Left lung (tissue), 10 donors: Measurements from ENCODE around the gene UNC119B. TPM values are rescaled to one million over a fixed set of nuclear protein-coding genes. Genes with fewer than 3 reads are reported as not detected.

Source experiments
- ATAC-seq: fragments of 200-7000 bp; cut with Tn5 transposase; one replicate; pipeline ENCODE4 v1.9.1; 2020; ENCODE audit warnings: moderate library complexity
- DNase-seq, 4 donors: peaks; one replicate each; pipeline ENCODE4 v3.0.0-alpha.2; 2013 to 2020
- H3K27ac ChIP-seq, 2 donors: fragments of 200-600 bp; sonication (generic) in 1 of 2; one replicate each; pipeline versions ENCODE4 v1.5.0 to v1.8.0; 2020 to 2021
- H3K27me3 ChIP-seq, 2 donors: fragments of 200-600 bp; sonication (generic) in 1 of 2; one replicate each; pipeline versions ENCODE4 v1.5.0 to v1.8.0; 2020 to 2021
- H3K36me3 ChIP-seq, 2 donors: fragments of 200-600 bp; sonication (generic) in 1 of 2; one replicate each; pipeline versions ENCODE4 v1.5.0 to v1.8.0; 2020 to 2021
- H3K4me1 ChIP-seq, 2 donors: fragments of 200-600 bp; one replicate each; pipeline ENCODE4 v1.8.0; 2021
- H3K4me3 ChIP-seq, 2 donors: fragments of 200-600 bp; sonication (generic) in 1 of 2; one replicate each; pipeline versions ENCODE4 v1.5.0 to v1.8.0; 2020 to 2021; ENCODE audit warnings: mild to moderate bottlenecking in 1 of 2
- H3K9me3 ChIP-seq, 2 donors: fragments of 200-600 bp; sonication (generic) in 1 of 2; one replicate each; pipeline versions ENCODE4 v1.5.0 to v1.8.0; 2020 to 2021
- intact Hi-C, 2 donors: fragments of 100-400 bp; cut with DNase I; formaldehyde crosslinking; loops; one replicate each; pipeline versions ENCODE4 v1.11.2 to v1.14.2; 2022
- polyA plus RNA-seq, 6 donors: library from polyadenylated mRNA; unstranded; fragments of 120-200 nt; gene quantifications; one replicate each; pipeline ENCODE4 v1.2.1, GENCODE V29; 2013; ENCODE audit not compliant: insufficient read length in 6 of 6
- total RNA-seq, 2 donors: library from RNA; stranded (reverse); fragmentation: NEBNext Ultra II Directional; extraction: Animal tissue kit (Norgen Biotek cat#: 25700); gene quantifications; one replicate each; pipeline ENCODE4 v1.2.1, GENCODE V29; 2021
- TF ChIP-seq, protein P1 (sequence below), 2 donors: fragments of 200-600 bp; sonication (generic) in 1 of 2; IDR thresholded peaks; one replicate each; pipeline versions ENCODE4 v1.5.0 to v1.8.0; 2021; ENCODE audit warnings: antibody characterized with exemption in 2 of 2
- donor health status: DM: no; HTN: yes; CAD: no.
- donor health status: DM: no; HTN: no; CAD: no.

The UNC119B gene
- total and polyA plus RNA-seq, 8 donors = 23.3 to 63.2 (median 55.0) TPM

DNA sequence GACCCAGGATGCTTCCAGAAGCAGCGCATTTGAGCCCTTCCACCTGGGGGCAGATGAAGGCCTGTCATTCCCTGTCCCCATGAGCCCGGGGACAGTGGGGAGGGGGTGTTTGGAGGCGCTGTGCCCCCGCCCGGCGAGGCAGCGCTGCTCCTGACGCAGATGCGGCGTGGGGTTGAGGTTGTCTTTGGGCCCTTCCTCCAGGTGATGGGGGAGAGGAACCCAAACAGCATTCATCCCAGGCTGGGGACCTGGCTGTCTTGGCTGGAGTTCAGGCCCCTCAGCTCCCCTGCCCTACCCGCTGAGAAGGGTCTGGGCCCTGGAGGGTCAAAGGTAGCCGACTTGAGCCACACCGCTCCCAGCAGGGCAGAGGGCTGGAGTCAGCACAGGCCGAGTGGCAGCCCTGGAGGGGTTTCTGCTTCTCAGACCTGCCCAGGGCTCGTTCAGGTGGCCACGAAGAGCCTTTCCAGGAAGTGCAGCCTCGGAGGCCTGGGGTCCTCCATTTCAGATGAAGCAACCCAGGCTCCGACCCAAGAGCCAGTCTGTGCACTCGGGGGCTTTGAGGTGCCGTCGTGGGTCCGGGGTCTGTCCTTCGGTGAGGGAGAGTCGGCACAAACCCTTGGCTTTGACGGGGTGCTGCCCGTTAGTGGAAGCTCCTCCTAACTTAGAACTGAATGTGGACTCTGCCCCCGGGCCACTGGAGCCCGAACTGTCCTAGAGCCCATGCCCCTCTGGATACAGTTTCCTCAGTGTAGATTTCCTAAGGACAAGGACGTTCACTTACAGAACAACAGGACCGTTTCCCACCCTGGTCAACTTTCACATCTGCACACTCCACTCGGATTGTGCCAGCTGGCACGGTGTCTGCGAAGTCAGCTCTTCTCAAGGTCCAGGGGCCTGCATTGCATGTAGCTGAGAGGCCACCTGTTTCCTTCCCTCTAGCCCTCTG, 31.5 kb downstream of the UNC119B start:
- Histone ChIP-seq H3K27me3 (no peaks in the 10 kb centered on the region), H3K27ac (no peak overlapping the region), H3K9me3 (no peaks in the 10 kb centered on the region), H3K4me1 (no peaks in the 10 kb centered on the region), H3K36me3 (peaks cover 0 to 30% of the 10 kb centered on the region in 2 donors), H3K4me3 (no peak overlapping the region)
- intact Hi-C loops = no loop called here
- DNase-seq (no peak), ATAC-seq (no peak)
- TF ChIP-seq, protein P1, sequence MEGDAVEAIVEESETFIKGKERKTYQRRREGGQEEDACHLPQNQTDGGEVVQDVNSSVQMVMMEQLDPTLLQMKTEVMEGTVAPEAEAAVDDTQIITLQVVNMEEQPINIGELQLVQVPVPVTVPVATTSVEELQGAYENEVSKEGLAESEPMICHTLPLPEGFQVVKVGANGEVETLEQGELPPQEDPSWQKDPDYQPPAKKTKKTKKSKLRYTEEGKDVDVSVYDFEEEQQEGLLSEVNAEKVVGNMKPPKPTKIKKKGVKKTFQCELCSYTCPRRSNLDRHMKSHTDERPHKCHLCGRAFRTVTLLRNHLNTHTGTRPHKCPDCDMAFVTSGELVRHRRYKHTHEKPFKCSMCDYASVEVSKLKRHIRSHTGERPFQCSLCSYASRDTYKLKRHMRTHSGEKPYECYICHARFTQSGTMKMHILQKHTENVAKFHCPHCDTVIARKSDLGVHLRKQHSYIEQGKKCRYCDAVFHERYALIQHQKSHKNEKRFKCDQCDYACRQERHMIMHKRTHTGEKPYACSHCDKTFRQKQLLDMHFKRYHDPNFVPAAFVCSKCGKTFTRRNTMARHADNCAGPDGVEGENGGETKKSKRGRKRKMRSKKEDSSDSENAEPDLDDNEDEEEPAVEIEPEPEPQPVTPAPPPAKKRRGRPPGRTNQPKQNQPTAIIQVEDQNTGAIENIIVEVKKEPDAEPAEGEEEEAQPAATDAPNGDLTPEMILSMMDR (IDR thresholded peaks at IDR 0.05) = no peak

DNA sequence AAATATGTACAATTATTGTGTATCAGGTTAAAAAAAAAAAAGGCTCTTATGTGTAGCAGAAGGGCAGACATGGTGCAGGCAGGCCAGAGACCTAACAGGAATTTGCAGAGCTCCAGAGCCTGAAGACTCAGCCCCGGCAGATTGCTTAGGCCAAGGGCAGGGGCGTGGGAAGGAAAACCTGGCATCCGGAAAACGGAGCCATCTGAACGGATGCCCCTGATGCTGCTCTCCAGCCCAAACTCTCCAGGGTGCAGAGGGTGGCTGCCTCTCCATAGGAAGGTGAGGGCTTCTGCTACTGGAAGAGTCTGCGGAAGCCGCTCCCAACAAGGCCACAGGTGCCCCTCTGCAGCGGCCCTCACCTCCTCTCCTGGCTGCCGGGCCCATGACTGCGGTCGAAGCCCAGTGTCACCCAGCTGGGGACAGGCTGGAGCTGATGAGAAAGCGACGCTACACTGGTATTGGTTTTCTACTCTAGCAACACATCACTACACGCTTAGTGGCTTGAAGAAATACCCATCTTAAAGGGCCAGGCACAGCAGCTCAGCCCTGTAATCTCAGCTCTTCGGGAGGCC, 34.8 kb downstream of the UNC119B start:
- DNase-seq = no peak
- intact Hi-C loops = no loop called here

DNA sequence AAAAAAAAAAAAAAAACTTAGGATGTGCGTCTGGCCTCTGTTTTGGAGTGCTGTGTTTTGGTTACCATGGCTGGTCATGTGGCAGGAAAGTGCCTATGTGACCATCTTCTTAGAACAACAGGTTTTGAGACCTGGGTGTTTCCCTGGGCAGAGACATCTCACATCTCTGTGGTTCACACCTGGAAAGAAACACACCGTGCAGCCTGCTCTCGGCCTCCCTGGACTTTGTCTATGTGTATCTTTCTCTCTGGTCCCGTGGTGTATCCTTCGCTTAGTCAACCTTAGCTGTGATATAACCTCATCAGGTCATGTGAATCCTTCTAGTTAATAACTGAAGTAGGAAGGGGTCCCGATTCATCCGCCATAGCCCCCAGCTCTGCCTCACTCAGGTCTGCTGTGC, 38.0 kb downstream of the UNC119B start:
- DNase-seq = no peak
- intact Hi-C loops = no loop called here
- no peaks in the 10 kb centered on the region for H3K36me3 ChIP-seq
- no peaks in the 10 kb centered on the region for H3K27me3 ChIP-seq
- H3K4me1 ChIP-seq = no peaks in the 10 kb centered on the region
- TF ChIP-seq, protein P1 (IDR thresholded peaks at IDR 0.05) = no peak
- no peak overlapping the region for H3K27ac ChIP-seq
- ATAC-seq = no peak
- H3K9me3 ChIP-seq = no peaks in the 10 kb centered on the region
- no peak overlapping the region for H3K4me3 ChIP-seq

More for the DNA sequence above, 34.8 kb downstream of the UNC119B start:
- Histone ChIP-seq H3K9me3 (no peaks in the 10 kb centered on the region), H3K4me3 (no peak overlapping the region), H3K27ac (no peak overlapping the region), H3K27me3 (no peaks in the 10 kb centered on the region), H3K4me1 (no peaks in the 10 kb centered on the region), H3K36me3 (no peaks in the 10 kb centered on the region)
- TF ChIP-seq, protein P1 (IDR thresholded peaks at IDR 0.05) = no peak
- ATAC-seq = no peak

DNA sequence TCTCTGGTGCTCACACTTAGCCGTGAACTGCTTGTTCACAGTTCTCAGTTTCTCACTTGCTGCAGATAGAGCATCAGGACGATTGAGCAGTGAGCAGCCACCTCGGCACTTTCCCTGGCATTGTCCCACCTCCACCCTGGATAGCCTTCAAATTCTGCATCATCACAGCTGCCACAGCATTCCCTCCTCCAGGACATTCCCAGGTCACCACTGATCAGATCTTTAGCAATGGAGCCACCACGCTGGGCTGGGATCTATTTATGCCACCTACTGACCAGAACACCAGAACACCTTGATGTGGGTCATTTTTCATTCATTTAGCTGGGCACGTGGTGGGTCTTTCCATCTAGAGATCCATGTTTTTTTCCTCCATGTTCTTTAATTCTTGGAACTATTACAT, 39.0 kb downstream of the UNC119B start:
- Histone ChIP-seq H3K27ac (no peak overlapping the region), H3K4me1 (no peaks in the 10 kb centered on the region), H3K36me3 (no peaks in the 10 kb centered on the region), H3K9me3 (no peaks in the 10 kb centered on the region), H3K27me3 (no peaks in the 10 kb centered on the region), H3K4me3 (no peak overlapping the region)
- DNase-seq (no peak), ATAC-seq (no peak)
- intact Hi-C loops = no loop called here
- TF ChIP-seq, protein P1 (IDR thresholded peaks at IDR 0.05) = no peak

DNA sequence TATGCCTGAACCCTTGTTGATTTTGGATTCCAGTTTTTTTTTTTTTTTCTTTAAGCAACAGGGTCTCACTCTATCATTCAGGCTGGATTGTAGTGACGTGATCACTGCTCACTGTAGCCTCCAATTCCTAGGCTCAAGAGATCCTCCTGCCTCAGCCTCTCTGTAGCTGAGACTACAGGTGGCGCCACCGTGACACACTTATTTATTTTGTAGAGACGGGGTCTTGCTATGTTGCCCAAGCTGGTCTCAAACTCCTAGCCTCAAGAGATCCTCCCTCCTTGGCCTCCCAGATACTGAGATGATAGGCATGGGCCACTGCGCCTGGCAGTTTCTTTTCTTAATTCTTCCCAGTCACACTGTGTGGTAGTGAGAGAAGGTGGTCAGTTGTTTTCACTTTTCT, 40.5 kb downstream of the UNC119B start:
- TF ChIP-seq, protein P1 (IDR thresholded peaks at IDR 0.05) = no peak
- peaks cover 0 to 7% of the 10 kb centered on the region in 2 donors for H3K9me3 ChIP-seq
- no peaks in the 10 kb centered on the region for H3K4me1 ChIP-seq
- no peaks in the 10 kb centered on the region for H3K27me3 ChIP-seq
- H3K36me3 ChIP-seq = no peaks in the 10 kb centered on the region
- intact Hi-C loops = no loop called here
- H3K27ac ChIP-seq = no peak overlapping the region
- H3K4me3 ChIP-seq = no peak overlapping the region
- DNase-seq (no peak), ATAC-seq (no peak)
